ENCODE data around the gene DLGAP4.

Gene DLGAP4

DNA sequence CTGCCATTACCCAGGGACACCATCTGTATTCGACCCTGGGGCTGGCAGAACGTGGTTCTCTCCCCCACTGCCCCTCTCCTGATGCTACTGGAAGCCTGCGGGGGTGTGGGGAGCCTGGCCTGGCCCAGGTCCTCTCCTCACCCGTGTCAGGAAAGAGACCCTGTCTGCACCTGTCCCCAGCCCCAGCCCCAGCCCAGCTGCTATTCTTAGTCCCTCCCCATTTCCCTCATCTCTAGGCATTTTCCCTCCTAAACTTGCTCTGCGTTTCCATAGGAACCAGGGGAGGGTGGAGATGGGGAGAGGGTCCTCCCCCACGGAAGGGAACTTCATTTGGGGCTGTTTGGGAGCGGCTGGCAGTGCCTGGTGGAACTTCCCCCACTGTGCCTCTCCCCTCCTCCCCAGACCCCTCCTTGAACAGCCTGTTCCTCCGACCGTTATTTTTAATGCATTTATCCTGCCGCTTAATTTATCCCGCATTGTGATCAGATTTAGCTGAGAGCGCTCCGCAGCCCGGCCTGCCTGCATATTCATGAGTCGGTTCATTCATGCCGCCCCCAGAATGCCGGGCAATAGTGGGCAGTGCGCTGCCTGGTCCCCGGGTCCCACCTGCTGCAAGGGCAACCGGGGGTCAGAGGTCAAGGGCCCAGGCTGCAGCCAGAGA is 31.8 kb upstream of the DLGAP4 start:
- no peak for DNase-seq

DNA sequence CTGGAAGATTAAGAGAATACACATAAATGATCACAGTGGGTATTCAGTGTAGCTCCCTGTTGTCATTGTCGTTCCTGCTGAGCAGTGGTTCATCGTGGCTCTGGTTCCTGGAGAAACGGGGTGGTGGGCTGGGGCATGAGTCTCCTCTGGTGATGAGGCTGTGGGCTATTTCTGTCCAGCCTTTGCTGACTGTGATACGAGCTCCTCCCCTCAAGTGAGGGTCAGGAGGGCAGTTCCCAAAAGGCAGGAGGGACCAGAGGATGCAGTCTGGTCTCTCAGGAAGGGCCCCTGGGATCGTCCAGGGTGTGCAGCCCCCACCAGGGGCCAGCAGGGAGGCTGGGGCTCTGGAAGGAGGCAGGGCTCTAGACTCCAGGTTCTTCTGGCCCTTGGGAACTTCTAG is 31.1 kb upstream of the DLGAP4 start:
- DNase-seq = no peak

DNA sequence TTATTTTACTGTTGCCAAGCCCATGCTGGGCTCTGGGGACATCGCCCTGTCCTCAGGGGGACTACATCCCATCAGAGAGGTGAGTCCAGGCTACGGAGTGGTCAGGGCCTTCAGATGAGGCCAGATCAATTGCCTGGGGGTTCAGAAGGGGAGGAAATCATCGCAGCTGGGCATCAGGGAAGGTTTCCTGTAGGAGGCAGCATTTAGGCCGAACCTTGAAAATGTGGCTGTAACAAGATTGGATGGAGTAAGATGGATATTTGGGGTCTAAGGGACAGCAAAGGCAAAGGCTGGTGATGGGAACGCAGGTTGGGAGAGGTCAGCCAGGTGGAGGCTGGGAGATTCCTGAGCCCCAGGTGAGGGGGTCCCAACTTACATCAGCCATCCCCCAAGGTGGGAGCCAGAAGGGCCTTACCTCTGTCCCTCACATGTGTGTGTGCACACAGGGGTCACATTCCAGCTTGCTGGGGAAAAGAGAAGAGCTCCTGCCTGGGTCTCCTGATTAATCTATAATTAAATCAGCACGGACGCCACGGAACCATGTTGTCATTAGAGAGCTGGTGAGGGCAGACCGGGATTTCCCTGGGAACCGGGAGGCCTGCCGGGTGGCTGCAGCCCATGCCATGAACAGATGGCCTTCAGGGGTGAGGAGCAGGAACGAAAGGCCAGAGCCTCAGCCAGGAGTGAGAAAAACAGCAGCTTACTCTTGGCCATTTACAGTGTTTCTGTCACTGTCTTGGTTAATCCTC is 30.5 kb upstream of the DLGAP4 start:
- no peak for DNase-seq

DNA sequence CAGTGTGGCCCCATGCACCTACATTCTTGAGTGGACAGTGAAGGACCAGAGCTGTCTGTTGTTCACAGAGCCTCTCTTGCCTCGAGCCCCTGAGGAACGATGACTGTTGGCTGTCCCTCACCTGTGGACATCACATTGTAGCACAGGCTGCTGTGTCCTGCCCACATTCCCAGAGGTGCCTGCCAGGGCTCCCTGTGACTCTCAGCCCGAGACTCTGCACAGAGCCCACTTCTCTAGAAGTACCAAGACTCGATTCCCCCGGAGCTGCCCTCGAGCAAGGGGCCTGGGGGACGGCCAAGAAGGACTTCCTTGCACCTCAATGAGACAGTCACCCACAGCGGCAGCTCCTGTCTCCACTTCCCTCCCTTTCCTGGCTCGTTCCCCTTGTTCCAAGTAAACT is 28.6 kb upstream of the DLGAP4 start:
- DNase-seq = no peak

DNA sequence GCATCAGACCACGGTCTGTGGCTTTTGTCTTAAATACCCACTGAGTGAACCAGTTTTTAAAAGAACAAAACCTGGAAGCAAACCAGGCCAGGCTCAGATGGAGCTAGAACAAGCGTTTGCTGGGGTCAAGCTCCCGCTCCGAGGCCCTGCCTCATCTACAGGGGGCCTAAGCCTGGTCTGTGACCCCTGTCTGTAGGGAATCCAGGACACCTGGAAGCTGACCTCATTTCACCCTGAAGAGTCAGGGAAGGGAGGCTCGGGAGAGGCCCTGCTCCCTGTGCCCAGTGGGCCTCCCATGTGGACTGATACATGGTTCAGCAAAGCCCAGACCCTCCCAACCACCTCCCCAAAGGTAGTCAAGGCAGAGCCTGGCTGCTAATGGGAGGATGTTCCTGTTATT is 26.8 kb upstream of the DLGAP4 start:
- DNase-seq = no peak

DNA sequence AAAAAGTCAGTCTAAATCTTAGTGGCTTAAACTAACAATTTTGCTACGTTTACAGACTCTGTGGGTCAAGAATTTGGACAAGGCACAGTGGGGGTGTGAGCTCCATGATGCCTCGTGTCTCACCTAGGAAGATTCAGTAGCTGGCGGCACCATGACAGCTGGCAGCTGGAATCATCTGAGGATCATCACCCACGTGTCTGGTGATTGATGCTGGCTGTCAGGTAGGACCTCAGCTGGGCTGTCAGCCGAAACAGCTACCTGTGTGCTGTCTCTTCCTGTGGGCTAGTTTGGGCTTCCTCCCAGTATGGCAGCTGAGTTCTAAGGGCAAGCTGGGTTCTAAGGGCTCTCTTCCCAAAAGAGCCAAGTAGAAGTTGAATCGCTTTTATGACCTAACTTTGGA is 26.4 kb upstream of the DLGAP4 start:
- DNase-seq = no peak

DNA sequence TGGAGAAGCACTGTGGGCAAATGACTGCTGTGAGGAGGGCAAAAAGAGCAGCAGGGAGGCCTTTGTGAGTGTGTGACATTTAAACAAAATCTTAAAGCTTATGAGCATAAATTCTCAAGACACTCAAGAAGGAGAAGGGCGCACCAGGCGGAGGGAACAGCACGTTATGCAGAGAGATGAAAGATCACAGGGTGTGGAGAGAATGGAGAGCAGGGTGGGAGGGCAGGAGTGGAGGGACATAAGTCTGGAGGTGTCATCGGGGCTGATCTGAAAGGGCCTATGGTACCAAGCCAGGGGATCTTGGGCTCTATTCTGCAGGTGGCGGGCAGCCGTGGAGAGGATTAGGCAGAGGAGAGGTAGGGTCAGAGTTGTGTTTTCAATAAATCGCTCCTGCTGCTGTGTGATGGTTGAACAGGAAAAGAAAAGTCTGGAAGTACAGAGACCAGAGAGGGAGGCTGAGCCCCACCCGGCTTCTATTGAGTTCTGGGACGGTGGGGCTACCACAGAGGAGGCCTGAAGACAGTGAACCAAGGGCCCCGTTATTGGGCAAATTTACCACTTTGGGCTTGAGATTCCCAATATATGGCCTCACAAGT is 24.3 kb upstream of the DLGAP4 start:
- DNase-seq = no peak

DNA sequence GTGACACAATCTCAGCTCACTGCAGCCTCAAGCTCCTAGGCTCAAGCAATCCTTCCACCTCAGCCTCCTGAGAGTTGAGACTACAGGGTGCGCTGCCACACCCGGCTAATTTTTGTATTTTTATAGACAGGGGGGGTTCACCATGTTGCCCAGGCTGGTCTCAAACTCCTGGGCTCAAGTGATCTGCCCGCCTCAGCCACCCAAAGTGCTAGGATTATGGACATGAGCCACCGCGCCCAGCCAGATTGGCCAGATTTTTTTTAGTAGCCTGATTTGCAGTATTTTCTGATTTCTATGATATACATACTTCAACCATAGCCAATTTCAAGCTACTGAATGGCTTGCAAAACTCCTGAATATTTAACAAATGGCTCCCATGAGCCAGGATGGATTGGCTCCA is 21.4 kb upstream of the DLGAP4 start:
- DNase-seq = no peak

DNA sequence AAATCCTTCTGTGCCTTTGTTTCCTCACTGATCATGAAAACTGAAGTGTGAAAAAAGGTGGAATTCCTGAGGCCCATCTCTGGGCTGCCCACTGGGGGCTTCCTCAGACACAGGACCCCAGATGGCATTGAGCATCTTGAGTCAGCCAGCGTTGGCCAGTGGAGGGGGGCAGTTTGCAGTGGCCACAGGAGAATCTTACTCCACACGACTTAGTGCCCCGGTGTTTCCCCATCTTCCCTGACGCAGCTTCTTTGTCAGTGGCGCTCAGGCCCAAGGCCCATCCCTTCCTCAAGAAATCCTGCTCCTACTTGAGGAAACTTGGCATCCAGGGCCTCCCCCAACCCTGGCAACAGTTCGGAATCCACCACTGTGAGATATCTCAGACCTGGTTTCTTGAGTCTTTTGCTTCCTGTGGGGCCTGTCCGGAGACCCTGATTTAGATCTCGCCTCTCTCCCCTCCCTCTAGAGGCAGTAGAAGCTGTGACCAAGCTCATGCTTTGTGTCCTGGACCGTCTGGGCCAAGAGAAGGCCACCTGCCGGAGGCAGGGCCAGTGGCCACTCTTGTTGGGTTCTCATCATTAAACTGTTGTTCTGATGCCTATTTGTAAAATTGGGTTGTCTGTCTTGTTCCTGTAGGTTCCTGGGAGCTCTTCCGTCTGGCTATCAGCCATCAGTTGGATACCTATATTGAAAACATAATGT is 20.2 kb upstream of the DLGAP4 start:
- no peak for DNase-seq

DNA sequence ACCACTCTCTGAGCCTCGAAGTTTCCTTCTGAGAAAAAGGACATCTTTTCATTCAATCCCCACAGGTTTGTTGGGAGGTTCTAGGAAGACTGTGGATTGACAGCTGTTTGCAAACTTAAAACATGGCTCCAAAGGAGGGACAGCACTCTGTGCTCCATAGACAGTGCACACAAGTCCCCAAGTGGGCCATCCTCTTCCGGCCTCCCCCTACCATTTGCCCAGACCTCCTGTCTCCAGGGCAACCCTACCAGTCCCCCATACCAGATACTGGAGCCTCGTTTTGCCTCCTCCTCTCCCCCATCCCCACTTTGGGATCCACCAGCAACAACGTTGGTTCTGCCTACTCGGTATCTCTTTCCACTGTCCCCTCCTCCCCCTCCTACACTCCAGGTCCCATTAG is 8.5 kb upstream of the DLGAP4 start:
- no peak for DNase-seq

DNA sequence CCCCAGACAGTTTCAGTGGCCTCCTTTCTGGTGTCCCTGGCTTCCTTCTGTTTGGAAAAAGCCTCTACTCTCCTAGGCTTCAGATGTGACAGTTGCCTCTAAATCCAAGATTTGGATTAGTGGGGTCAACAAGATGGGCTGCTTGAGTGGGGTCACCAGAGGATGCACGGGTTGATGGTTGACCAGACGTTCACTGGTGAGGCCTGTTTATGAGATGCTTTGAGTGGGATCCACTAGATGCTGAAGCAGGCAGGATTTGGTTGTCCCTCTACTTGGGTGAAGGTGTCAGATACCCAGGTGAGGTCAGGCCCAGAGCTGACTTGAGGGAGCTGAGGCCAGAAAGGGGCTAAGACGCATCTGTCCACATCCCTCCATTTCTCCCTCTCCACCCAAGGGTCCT is 8.1 kb upstream of the DLGAP4 start:
- DNase-seq = no peak

DNA sequence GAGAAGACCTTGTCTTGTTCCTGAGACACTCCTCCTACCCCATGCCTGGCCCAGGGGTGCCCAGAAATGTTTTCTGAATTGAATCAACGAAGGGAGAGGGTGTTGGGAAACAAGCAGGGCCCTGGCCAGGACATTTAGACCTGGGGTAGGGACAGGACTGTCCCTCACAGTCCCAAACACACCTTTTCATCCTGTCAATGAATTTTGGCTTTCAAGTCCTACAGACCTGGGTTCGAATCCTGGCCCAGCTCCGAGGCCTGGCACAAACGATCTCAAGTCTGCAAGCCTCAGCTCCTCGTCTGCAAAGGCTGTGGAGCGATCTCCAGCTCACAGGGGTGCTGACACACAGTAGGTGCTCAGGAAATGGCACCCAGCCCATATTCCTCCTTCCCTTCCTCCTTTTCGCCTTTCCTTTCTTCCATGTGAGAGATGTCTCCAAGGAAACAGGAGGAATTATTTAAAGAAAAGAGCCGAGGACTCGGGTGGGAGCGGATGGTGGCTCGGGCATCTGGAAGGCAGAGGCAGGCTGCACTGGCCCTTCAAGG is 7.3 kb upstream of the DLGAP4 start:
- no peak for DNase-seq

DNA sequence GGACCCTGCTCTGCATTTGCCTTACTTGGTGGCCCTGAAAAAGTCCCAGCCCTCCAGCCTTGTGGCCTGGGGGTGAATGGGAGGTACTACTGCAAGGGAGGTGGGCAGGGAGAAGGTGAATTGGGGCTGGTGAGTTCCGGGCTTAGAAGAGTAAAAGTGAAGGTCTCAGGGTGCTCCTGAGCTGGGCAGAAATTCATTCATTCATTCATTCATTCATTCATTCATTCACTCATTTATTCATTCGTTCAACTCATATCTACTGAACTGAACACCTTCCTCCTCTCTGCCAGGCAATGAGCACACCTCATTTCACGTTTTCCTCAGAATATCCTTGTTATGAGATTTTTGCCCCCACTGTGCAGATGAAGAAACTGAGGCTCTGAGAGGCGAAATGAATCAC is 6.7 kb upstream of the DLGAP4 start:
- DNase-seq = no peak

DNA sequence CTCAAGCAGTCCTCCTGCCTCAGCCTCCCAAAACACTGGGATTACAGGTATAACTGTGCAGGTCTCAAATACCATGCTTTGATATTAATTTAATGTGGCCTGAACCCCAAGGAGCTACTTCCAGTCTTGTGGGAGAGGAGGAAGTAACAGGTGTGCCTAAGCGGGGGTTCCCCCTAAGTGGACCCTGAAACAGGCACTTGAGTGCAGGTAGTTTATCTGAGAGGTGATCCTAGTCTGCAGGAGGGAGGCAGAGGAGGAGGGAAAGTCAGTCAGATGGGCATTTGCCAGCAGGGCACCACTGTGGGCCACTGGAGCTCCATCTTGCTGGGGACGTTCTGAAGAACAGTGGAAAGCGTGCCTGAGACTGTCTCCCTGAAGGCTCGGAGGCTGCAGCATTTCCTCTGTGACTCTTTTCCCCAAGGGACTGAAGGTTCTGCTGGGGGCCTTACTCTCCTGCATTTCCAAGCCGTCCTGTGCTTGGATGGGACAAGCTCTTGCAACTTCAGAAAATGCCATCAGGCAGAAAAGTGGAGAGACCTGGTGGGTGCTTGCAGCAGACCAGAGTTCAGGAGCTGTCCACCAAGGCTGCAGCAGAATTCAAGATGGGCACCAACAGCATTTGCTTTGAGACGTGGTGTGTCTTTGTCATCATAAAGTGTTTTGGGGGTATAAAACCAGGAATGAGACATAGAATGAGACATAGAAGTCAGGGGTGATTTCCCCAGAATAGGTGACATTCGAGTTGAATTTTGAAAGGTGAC is 4.6 kb upstream of the DLGAP4 start:
- no peak for DNase-seq

DNA sequence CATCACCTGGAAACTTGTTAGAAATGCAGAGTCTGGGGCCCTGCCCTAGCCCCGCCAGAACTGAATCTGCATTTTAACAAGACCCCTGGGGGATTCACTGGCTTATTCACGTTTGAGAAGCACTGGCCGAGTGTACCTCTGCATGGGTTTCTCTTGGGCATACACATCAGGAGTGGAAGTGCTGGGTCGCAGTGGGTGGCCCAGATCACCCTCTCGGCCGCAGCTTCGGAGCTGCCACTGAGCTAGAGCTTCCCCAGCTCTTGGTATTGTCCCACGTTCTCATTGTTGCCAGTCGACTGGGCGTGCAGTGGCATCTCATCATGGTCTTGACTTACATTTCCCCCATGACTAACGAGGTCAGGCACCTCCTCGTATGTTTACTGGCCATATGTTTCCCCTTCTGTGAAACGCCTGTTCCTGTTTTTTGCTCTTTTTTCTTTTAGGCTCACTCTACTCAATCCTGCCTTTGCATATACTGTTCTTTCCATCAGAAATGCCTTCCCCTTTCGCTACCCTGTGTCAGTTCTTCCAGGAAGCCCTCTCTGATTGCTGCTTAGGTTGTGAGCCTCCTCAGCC is 3.0 kb upstream of the DLGAP4 start:
- no peak for DNase-seq

DNA sequence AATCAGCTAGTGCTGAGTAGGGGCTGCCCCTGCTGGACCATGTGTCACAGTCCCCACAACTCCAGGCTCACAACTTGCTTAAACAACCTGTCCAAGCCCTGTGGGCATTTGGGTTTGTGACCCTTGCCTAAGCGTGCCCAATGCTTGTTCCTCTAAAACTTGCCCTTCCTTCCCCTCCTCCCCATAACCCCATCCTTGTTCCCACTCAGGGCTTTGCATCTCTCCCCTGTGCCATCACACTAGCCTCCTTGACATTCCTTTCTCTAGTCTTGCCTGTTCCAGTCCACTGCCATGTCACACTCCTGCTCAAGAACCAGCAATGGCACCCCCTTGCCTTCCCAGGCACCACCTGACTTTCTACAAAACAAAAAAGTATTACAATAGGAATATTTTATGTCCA is 2.3 kb upstream of the DLGAP4 start:
- no peak for DNase-seq

DNA sequence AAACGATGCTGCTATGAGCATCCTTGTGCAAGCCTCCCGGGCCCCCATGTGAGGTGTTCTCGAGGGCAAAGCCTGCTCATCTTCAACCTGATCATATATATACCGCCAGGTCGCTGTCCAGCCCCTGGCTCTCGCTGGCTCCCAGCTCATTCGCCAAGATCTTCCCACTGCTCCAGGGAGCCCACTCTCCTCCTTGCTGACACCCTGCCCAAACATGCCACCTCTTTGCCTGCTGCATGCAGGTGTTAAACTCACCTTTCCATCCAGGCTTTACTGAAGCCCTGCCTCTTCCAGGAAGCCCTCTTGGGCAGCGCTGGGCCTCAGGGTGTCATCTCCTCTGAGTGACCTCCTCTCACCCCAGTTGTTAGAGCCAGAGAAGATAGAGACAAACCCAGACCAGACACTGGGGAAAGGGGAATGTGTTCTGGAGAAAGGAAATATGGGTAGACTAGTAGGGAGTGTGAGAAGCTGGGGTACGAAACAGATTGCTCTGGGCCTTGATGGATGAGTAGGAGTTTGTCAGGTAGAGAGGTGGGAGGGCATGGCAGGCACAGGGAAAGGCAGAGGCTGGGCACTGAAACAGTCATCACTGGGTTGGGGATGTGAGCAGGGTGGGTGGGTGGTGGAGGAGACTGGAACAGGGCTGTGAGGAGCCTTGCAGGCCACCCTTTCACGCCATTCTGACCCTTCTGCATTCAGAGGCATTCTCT is 1.2 kb upstream of the DLGAP4 start:
- no peak for DNase-seq

DNA sequence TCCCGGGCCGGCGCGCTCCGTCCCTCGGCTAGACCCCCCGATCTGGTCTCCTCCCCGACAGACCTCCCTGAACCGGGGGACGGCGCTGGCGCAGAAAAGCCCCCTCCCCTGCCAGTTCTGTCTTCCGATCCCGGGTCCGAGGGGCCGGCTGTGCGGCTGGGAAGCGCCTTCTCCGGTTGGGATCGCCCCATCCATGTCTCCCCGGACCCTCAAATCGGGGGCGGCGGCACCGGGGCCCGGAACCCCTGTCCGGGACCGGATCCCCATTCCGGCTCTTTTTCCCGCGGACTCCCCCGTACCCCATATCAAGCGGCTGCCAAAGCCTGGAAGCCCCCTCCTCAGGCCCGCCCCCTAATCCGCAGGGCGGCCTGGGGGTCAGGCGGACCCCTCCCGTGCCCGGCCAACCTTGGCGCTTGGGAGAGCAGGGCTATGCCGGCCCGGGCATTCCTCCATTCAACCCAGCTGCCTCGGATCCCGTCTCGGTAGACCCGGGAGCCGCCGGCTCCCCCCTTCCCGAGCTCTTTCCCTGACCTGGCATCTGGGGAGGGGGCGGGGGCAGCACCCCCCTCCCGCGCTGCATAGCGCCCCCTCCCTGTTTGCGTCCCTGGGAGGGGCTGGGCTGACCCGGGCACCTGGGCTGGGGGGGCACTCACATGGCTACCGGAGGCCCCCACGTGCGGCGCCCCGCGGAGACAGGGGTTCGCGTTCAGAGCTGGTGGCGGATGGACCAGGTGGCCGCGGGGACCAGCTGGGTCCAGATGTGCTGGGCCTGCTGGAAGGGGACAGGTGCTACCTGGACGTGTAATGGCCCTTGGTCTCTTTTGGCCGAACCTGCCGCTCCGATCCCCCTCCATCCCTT is 643 bp downstream of the DLGAP4 start:
- DNase-seq = no peak

DNA sequence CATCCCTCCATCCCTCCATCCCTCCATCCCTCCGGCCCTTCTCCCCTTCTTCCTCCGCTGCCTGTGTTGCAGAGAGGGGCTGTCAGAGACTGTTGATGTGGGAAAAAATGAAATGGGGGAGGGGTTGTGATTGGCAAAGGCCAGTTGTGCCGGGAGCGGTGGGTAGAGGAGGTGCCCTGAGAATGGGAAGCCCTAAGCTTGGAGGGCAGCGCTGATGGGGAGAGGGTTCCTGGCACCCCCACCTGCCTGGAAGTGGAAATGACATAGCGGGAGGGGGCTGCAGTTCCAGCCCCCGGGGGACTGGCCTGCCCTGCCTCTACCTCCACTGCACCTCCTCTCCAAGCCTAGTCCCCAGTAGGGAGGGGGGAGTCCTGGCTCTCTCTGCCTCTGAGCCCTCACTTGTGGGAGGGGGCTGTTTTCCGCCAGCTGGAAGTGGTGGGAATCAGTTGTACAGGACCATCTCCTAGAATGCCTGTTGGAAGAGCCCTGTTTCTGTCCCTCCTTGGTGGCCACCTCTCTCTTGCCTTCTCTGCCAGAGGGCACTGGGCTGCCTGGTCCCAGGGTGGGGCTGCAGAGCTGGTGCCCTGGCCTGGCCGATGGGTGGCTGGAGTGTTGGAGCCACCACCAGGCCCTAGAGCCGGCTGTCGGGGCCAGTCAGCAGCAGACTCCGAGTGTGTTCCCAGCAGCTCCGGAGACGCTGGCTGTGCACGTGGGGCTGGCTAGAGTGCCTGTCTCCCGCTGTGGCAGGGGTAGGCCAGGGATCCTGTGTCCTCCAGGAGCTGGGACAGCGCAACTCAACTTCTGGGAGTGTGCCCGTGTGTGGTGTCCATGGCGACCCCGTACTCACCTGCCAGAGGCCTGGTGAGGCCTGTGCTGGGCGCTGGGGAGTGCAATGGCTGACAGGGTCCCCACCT is 1.5 kb downstream of the DLGAP4 start:
- no peak for DNase-seq

DNA sequence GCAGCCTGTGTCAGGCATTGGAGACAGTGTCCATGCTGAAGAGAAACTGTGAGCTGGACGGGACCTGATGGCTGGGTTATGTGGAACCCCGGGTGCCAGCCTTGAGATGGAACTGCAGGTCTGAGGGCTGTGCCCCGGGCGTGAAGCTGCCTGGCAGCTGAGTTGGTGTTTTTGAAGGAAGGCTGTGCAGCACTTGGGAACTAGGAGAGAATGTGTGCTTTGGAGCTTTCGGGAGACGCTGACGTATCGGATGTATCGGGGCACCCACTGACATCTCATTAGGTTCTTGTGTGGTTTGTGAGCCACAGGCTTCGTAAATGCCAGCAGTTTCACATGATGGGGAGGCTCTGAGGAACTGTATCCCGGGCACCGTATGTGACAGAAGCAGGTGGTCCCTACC is 2.2 kb downstream of the DLGAP4 start:
- DNase-seq = no peak

Data from fibroblast of skin of right quadriceps (primary cell).